GM12891 (cell line): ENCODE results near the gene SOCS1.

Experiments used
- POLR2AphosphoS5 ChIP-seq: IDR thresholded peaks from 2 replicates; pipeline ENCODE4 v1.6.1; 2011; ENCODE audit warnings: low read depth, low read length, control low read depth
- TAF1 ChIP-seq: IDR thresholded peaks from 2 replicates; pipeline ENCODE4 v1.6.1; 2011; ENCODE audit warnings: low read depth, low read length, control low read depth

- TF ChIP-seq POLR2AphosphoS5 (no peak), TAF1 (no peak)
Observed at GRCh38 chr16:11290102-11290893, 34.3 kb upstream of the SOCS1 start.
